Activated gamma-delta T cell treated with Interleukin-2 at 50 U/mL for 16 hours (primary cell): Measurements from ENCODE around the gene CSRNP3.
"Not testable (repeated sequence)": the region's sequence is repeated elsewhere in the genome, so short reads cannot be mapped to it uniquely, and the experiment has no call there.

Experiments used
- DNase-seq: peaks from one replicate; pipeline ENCODE4 v3.0.0-alpha.2; 2020

The CSRNP3 gene

DNA sequence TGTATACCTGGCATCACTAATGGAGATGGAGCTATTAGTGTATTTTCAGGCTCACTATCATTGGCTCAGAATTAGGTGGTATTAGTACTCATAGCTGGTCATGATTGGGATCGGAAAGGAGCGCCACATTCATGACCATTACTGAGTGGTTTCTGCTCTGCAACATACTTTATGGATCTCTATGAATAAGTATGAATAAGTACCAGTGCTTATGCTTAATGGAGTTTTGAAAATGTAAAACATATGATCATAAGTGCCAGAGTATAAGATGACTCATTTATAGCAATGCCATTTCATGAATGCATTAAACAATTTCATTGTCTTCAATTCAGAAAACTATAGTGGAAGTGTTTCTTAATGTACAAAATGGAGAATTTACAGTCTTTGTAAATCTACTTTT, 167.9 kb downstream of the CSRNP3 start:
- DNase-seq, result no peak

DNA sequence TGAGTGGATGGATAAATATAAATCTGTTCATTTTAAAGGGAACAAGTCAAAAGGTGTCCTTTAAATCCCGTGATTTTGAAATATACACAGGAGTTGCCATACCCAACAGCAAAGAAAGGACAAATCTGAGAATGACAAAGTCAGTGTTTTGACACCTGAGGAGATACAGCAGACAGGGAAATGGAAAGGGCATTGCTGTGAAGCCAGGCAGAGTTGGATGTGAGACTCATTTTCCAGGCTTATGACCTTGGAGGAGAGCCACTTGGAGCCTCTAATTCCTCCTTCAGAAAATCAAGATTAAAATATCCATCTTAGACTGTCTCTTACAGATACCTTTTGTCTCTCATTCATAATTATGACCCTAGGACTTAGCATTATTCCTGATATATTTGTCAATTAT, 170.0 kb downstream of the CSRNP3 start:
- no peak for DNase-seq

DNA sequence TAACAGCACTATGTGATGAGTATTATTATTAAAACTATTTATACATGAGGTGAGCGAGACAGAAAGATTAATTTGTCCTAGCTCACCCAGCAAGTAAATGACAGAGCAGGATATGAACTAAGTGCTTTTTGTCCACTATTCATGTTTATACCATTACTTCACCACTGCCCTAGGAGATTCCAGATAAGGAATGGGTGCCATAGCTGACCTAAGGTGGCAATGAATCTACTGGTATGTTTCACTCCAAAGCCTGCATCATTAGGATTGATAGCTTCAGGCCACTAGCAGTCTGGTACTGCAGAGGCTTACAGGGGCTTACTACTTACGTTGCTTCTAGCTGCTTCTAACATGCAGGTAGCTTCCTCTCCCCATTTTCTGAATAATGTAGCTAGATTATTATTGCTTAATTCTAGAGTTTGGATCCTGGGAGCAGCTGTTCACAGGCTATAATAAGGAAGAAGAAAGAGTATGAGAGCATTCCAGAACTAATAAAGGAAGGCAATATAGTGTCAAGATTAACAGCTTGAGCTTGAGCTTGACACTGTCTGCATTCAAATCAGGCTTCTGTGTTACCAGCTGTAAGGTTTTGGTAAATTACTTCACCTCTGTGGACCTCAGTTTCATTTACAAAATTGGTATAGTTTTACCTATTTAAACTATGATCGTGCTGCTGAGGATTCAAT, 170.9 kb downstream of the CSRNP3 start:
- DNase-seq, result no peak

- DNase-seq, result no peak
Measured at GRCh38 chr2:165645930-165646831, 176.7 kb downstream of the CSRNP3 start.

DNA sequence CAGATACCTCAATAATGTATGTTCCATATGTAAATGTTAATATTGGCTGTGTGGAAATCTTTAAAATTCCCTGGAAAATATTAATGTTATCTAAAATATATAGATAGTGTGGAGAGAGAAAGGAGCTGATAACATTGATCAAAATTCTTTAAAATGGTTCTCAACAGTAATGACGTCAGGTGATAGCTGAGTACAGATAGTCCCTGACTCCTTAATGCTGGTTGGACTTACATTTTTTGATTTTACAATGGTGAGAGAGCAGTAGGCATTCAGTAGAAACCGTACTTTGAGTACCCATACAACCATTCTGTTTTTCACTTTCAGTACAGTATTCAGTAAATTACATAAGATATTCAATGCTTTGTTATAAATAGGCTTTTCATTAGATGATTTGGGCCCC, 177.9 kb downstream of the CSRNP3 start:
- no peak for DNase-seq

- no peak for DNase-seq
Measured at GRCh38 chr2:165648801-165649200, 179.3 kb downstream of the CSRNP3 start.

GRCh38 chr2:165651233-165651632, 181.7 kb downstream of the CSRNP3 start:
- DNase-seq, result no peak

- no peak for DNase-seq
Measured at GRCh38 chr2:165655661-165656060, 186.2 kb downstream of the CSRNP3 start.

GRCh38 chr2:165660361-165660760, 190.9 kb downstream of the CSRNP3 start:
- no peak for DNase-seq

DNA sequence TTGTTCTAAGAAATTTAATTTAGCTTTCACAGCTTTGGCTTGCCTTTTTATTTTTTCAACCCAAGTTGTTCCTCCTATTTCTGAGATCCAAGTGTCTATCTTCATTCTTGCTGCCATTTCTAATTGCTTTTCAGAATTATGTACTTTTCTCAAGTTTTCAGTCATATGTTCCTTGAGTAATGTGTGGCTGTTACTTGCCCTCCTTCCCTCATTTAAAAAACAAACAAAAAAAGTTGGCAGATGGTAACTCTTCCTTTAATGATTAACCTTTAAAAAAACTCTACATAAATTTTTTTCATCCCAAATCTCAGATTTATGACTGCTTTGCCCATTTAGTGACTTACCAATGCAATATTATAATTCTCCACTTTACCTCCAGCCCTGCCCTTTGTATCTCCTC, 193.2 kb downstream of the CSRNP3 start:
- no peak for DNase-seq

GRCh38 chr2:165665614-165666013, 196.1 kb downstream of the CSRNP3 start:
- no peak for DNase-seq

DNA sequence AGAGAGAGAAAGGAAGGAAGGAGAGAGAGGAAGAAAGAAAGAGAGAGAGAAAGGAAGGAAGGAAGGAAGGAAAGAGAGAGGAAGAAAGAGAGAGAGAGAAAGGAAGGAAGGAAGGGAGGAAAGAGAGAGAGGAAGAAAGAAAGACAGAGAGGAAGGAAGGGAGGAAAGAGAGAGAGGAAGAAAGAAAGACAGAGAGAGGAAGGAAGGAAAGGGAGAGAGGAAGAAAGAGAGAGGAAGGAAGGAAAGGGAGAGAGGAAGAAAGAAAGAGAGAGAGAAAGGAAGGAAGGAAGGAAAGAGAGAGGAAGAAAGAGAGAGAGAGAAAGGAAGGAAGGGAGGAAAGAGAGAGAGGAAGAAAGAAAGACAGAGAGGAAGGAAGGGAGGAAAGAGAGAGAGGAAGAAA, 196.6 kb downstream of the CSRNP3 start:
- not testable (repeated sequence) for DNase-seq

- no peak for DNase-seq
Measured at GRCh38 chr2:165666605-165667004, 197.1 kb downstream of the CSRNP3 start.

DNA sequence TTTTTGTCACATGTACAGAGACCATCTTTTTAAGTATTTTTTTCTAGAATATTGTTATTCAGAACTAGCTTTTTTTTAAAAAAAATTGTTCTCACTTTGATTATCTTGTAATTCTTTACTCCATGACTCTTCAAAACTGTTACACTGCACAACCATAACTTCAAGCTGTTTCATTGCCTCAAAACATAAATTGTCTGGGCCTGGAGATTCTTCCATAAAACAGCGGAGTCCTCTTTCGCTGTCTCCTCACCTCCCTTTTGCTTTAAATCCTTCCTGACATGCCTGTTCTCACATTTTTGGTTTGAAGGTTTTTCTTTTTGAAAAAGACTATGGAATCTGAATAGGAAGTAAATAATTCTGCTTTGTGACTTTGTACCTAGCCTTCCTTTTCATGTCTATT, 197.9 kb downstream of the CSRNP3 start:
- DNase-seq, result no peak

GRCh38 chr2:165674780-165675179, 205.3 kb downstream of the CSRNP3 start:
- DNase-seq, result no peak

DNA sequence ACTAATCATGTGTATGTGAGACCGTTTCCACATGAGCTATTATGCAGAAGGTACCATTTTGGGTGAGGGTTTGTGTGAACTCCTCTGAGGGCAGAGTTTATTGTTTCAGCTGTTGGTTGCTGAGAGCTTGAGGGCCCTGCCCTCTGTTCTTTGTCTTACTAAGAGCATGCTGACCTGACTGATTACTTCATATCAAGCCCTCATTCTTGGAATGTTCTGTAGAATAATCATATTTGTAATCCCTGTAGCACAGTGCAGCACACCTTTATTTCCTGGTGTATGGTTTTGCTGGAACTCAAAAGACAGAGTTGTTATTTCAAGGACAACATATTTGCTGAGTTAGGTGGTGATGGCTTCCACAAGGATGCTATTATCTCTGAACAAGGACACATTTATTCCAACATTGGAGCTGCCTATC, 206.1 kb downstream of the CSRNP3 start:
- no peak for DNase-seq

DNA sequence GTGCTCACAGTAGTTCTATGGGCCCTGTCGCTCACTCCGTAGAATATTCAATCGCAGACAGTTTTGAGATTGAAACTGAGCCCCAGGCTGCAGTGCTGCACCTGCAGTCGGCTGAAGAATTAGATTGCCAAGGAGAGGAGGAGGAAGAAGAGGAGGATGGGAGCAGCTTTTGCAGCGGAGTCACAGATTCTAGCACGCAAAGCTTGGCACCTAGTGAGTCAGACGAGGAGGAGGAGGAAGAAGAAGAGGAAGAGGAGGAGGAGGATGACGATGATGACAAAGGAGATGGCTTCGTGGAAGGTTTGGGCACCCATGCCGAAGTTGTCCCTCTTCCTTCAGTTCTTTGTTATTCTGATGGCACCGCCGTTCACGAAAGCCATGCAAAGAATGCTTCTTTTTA, 209.4 kb downstream of the CSRNP3 start:
- DNase-seq, result no peak

DNA sequence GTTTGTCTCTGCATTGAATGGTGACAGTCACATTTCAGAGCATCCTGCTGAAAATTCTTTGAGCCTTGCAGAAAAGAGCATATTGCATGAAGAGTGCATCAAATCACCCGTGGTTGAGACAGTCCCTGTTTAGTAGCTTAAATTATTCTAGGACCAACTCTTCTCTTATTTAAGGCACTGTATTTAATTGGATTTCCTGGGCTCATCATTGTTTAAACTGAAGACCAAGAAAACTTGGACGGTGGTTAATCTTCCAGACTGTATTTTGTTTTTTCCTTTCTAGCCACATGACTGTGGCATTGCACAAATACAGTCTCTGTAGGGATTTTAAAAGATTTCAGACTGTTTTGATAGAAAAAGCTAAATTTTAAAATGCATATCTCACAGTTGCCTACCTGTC, 210.1 kb downstream of the CSRNP3 start:
- DNase-seq, result no peak

GRCh38 chr2:165681841-165682240, 212.3 kb downstream of the CSRNP3 start:
- DNase-seq, result no peak

GRCh38 chr2:165682546-165682945, 213.0 kb downstream of the CSRNP3 start:
- DNase-seq, result no peak

DNA sequence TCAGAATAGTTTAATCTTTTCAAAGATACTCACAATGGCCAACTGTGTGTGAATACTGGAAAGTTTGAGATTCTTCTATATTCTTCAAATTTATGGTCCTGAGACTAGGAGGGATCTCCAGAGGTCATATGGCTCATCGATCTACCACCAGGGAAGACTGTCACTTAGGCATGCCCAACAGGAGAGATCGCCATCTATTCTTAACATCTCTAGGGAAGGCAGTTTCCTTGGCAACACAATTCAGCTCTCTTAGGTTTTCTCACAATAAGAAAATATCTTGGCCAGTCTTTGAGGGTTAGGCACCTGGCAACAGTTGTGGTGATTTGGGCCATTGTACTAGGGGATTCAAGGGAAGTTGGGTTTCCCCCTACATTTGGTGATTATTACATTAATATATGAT, 217.3 kb downstream of the CSRNP3 start:
- no peak for DNase-seq

- no peak for DNase-seq
Measured at GRCh38 chr2:165687426-165688002, 218.0 kb downstream of the CSRNP3 start.

DNA sequence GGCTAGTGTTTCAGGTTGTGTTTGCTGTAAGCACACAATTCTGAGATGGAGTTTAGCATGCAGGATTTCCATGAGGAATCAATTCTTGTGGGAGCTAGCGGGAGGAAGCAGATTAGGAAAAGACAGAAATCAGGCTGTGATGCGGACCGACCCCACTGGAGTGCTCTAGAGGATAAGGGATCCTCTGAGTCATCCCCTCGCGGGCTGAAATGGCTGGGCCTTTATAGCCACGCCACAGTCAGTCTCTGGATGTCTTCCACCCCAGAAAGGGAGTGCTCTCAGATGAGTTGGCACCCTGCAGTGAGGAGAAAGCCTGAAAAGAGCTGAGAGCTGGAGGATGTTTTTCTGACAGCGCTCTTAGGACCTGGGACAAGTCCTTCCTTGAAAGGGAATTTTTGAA, 222.1 kb downstream of the CSRNP3 start:
- no peak for DNase-seq

- no peak for DNase-seq
Measured at GRCh38 chr2:165692906-165693305, 223.4 kb downstream of the CSRNP3 start.
